NCI-H69 (cell line): ENCODE measurements around the gene SCNM1.
A peak's percentile ranks its signal among the peaks of the same experiment; 100 is the strongest.
"Not testable (repeated sequence)": the region's sequence is repeated elsewhere in the genome, so short reads cannot be mapped to it uniquely, and the experiment has no call there.

Source experiments
- DNase-seq: peaks from one replicate; lab custom pipeline; 2025; lab: John Stamatoyannopoulos, UW

Gene SCNM1

DNA sequence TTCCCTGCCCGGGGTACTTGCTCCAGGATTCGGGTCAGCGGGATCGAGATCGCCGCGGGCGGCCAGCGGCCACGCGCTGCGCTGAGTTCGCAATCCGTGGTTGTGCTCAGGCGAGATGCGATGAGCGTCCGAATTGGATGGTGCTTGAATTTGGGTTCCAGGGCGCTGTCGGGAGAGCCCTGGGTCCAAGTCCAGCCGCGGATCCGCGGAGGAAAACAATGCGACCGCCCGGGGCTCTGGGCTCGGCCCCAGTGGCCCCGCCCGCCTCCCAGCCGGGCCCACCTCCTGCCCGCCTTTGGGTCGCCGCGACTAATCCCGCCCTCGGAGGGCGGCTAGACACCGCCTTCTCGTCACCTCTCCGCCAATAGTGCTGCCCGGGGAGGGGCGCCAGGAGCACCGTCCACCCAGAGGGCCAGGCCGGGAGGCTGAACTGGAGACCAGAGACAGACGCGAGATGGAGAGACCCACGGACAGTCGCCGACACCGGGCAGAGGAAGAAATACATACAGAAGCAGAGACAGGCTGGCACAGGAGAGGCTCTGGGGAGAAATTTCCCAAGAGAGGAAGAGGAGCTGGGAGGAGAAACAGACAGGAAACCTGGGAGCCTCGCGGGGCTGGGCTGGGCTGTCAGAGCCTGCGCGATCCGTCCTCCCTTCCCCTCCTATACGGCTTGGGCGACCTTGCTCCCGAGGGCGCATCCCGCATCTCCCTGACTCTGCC lies 19.4 kb upstream of the SCNM1 start, which contains the start of gene SEMA6C:
Gene SEMA6C (minus strand): TSS at position 220 of the 720 bp plus-strand sequence. CDS start 4,010 bp downstream, outside the sequence.
- DNase-seq, result peak; percentile 98

DNA sequence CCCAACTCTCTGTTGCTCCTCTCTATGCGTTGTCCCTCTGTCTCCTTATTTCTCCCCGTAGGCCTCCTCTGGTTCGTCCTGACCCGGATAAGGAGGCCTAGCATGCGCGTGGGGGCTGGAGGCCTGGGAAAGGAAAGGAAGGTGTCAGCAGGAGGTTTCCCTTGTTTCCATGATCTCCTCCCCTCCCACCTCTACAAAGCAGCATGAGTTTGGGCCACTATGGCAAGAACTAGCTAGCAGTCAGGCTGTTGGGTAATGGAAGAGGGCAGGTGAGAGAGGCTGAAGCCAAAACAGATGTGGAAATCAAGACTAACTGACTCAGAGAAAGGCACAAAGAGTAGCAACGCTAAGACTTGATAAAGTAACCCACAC lies 18.8 kb upstream of the SCNM1 start:
- peak; percentile 67 for DNase-seq

DNA sequence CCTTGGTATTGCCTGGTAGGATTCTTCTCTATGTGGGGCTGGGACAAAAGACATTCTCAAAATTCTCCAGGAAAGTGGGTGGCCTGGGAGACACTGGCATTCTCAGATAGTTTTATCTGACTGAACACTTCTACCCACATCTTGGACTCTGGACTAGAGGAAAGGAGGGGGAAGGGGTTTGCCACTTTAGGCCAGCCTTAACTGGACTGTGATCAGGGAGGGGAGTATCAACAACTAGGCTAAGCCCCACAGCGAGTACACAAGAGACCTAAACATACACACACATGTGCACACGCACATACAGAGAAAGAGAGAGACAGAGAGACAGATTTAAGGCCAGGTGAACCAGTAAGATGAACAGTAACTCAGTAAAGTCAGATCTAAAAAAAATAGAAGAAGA lies 18.3 kb upstream of the SCNM1 start:
- no peak for DNase-seq

DNA sequence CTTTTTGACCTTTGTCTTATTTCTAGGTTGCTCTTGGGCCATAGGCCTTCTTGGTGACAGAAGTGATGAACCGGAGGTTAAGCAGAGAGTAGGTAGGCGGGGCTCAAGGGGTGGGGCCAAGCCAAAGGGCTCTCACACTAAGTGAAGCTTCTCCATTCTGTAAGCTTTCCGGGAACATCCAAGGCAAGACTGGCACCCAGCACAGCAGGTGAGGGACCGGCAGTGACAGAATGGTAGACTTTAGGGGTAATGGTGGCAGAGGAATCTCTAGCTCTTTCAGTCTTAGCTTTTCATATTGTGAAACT lies 9.5 kb upstream of the SCNM1 start, which contains the start of gene TNFAIP8L2:
Gene TNFAIP8L2 (plus strand): TSS at position 135 of the 305 bp plus-strand sequence. CDS start 2,049 bp downstream, outside the sequence.
- no peak for DNase-seq

DNA sequence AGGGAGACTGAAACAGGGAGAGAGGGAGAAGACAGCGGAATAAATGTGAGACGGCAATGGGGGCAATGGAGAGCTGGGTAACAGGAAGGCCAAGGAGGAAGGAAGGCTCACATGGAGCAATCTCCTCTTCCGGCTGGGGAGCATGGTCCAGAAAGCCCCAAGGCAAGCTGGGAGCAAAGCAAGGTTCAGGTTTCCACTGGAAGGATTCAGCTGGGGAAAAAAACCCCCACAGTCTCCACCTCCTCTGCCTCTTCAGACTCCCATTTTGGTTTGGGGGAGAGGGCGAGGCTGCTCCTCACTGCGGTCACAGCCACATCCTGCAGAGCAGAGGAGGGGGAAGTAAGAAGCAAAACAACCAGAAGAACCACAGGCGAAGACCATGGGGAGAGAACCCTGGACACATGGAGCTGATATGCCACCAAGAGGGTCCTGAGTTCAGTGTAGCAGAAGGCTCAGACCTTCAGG lies 8.8 kb upstream of the SCNM1 start:
- no peak for DNase-seq

DNA sequence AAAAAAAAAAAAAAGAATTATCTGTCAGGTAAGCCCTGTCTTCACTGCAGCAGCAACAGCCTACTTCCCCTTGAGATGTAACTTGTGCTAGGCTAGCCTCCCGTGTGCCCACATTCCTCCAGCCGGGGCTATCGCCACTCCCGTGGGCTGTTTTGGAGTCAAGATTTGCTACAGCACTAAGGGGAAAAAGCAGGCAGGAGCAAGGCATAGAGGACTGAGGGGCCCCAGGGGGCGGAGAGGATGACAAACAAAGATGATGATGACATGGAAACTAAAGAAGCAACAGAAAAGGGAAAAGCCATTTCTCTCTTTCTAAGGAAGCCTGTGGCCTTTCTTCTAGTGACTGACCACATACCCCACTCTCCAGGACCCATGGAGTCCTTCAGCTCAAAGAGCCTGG lies 7.6 kb upstream of the SCNM1 start:
- DNase-seq, result no peak

DNA sequence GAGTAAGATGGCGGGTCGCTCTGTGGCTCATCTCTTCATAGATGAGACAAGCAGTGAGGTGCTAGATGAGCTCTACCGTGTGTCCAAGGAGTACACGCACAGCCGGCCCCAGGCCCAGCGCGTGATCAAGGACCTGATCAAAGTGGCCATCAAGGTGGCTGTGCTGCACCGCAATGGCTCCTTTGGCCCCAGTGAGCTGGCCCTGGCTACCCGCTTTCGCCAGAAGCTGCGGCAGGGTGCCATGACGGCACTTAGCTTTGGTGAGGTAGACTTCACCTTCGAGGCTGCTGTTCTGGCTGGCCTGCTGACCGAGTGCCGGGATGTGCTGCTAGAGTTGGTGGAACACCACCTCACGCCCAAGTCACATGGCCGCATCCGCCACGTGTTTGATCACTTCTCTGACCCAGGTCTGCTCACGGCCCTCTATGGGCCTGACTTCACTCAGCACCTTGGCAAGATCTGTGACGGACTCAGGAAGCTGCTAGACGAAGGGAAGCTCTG lies 7.1 kb upstream of the SCNM1 start:
- DNase-seq, result no peak

DNA sequence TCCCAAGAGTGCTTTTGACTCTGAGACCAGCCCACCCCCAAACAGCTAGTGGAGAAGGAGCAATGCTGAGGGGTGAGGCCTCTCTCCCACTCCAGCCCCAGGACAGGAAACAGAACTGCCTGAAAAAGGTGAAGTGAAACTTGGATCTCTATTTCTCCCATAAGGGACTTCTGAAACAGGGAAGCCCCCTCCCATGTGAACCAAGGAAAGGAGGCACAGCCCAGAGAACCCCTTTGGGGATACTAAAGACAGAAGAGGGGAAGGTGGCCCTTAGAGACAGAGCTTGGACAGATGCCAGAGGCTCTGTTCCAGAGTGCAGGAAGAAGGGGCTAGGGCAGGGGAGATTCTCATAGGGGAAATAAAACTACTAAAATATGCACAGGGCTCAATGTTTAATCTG lies 6.6 kb upstream of the SCNM1 start:
- peak; percentile 13 for DNase-seq

DNA sequence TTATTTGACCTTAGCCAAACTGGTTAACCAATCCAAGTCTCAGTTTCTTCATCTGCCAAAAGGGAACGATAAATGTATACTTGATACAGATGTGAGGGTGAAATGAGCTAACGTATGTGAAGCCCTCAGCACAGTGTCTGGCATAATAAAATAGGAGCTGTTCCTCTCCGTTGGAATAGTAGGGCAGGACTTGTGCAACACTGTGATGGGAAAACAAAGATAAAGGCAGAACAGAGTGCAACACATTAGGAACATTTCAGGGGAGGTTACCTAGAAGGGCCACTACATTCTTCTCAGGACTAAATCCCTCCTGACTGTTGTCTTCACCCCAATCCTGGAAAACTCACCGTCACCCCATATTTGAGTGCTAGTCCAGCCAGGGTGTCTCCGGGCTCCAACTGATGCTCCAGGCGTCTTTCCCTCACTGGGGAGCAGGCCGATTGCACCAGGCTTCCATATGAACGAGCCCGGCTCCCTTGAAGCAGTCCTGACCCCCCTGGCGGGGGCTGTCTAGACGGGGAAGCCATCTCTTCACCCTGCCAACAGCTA lies 1.1 kb upstream of the SCNM1 start:
- DNase-seq, result no peak

DNA sequence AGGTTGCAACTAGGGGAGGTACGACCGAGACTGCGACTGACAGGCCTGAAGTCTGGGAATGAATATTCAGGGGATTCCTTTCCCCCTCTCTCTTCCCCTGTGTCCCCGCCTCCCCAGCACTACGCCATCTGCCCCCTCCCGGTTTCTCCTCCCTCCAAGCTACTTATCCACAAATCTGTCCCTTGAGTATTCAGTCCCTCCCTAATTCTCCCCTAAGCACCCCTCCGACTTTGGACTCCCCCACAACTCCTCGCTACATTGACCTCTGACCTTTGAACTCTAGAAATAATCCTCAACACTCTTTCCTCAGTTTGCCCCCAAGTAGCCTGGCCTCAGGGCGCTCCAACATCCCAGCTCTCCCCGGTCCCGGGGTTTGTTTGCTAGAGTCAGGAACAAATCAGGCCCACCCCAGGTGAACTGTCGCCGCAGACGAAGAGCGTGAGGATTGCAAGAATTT lies 635 bp upstream of the SCNM1 start:
- peak; percentile 82 for DNase-seq

DNA sequence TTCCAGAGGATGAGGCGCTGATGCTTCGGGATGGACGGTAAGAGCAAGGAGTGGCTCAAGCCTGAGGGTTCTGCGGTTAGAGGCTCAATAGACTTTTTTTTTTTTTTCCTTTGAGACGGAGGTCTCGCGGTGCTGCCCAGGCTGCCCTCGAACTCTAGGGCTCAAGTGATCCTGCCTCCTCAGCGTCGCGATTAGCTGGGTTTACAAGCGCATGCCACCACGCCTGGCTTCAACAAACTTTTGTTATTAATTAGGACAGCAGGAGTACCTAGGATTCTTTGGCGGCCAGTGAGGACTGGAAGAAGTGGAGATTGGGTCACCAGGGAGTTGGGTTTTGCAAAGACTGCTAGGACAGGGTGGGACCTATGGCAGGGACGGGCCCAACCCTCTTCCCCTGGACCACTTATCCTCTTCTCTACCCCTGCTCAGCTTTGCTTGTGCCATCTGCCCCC lies 587 bp downstream of the SCNM1 start:
- peak; percentile 50 for DNase-seq

DNA sequence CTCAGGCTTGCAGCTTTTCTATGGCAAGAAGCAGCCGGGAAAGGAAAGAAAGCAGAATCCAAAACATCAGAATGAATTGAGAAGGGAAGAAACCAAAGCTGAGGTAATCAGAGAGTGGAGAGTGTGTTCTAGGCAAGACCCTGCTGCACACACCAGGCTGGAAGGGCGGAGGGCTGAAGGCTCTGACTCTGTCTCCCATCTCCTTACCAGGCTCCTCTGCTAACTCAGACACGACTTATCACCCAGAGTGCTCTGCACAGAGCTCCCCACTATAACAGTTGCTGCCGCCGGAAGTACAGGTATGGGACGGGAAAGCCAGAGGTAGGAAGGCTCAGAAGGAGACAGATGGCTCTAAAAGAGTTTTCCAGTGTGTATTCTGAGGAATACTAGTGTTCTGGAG lies 1.2 kb downstream of the SCNM1 start:
- DNase-seq, result no peak

DNA sequence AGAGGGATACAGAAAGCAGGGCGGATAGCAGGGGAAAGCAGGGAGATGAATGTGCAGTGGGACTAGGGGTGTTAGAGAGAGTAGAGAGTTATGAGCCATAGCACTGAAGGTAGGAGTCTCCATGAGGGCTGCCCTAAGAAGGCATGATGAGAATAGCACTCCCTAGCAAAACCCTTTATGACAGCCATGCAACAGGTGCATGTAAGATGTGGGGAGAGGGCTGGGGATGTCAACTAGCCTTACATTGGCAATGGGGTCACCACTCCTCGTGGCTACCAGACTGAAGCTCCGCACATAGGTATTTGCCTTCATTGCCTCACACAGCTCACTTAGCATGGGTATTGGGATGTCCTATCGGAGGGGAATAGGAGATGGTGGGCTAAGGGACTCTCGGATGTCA lies 5.2 kb downstream of the SCNM1 start:
- DNase-seq, result no peak

DNA sequence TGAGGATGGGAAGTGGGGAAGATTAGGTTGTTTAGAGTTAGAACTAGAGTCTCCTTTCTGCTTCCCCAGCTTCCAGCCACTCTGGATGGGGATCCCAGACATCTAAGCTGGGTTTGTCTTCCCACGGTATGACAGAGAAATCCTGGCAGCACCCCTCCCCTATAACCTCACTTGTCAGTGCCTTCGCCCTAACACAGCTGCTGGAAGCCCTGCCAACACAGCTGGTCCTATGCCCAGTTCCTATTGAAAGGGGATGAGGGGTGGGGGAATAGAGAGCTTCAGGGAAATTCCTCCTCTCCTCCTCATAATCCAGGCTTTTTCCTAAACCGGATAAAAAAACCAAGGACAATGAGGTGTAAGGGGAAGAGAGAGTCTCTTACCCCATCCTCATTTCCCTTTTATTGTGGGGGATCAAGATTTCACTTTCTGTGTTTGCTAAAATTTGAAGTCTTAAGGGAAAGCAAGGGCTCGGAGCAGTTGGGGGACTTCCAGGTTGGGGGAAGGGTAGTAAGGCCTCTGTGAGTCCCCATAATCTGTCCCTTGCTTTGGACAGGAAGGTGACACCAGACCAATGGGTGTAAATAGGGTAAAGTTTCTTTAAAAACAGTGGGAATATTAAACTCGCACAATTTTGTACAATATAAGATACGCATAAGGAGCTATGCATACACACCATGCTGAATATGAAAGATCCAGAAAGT lies 9.2 kb downstream of the SCNM1 start:
- DNase-seq, result no peak

DNA sequence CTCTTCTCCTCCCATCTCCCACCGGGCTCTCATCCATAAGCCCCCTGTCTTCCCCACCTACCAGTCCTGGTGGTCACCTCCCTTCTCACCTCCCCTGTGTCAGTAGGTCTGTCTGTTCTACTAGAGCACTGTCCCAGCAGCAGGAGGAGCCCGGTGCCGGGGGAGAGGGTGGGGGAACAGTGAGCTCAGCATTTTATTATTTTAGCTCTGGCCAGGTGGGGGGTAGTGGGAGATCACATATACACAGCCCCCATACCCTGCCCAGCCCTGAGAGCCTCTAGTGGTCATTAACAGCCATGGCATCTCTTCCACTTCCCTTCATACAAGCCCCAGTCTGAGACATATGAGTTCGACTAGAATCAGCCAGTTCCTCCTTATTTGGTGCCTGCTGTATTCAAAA lies 9.9 kb downstream of the SCNM1 start, which contains the start of gene TMOD4:
Gene TMOD4 (minus strand): TSS at position 119 of the 400 bp plus-strand sequence. CDS start 1,106 bp downstream, outside the sequence.
- peak; percentile 28 for DNase-seq

DNA sequence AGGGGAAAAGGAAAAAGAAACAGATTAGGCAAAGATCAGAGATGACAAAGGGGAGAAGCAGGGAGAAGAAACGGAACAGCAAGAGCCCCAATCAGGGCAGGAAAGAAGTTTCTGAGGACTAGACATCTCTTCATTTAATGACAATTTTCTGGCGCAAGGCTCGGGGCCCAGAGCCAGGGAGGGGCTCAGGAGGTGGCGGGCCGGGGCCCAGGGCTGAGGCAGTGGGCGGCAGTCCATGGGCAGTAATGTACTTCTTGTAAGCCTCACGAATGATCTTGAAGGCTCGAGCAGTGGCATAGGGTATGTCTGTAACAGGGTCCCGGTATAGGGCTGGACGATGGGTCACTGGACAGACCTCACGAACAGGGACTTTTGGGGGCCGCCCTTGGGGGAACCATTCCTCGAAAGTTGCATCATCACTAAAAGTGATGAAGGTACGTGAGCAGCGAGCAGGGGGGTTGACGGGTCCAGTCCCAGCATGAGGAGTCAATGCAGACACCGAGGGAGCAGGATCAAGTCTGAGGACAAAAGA lies 10.6 kb downstream of the SCNM1 start:
- no peak for DNase-seq

DNA sequence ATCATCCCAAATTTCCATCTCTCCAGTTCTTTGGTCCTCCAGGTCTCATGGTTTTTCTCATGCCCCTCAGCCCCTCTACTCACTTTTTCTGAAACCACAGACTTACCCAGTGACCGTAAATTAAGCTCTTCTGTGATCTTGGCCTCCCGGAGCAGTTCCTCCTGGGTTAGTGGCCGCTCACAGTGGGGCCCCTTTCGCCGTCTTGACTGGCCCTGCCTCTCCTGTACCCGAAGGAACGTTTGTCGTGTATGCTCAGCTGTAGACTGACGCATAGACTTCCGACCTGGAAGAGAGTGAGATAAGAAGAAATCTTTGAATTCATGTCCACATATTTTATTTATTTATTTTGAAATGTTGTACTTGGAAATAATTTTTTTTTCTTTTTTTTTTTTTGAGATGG lies 18.3 kb downstream of the SCNM1 start:
- no peak for DNase-seq

DNA sequence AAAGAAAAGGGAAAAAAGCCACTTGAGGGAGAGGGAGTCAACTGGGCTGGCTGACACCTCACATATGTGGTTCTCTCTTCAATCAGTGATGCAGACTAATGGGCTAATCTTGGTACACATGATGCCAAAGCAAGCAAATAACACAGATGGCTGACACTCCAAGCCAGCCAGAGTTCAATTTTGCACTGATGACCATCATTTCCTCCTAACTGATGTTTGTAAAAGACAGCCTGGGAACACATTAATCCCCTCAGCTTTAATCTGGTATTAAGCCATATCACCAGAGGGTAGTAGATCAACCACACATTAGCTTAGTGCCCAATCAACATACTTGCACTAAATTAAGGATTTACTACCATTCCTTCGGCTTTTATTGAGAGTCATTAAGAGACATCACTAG lies 21.3 kb downstream of the SCNM1 start:
- DNase-seq, result peak; percentile 68

DNA sequence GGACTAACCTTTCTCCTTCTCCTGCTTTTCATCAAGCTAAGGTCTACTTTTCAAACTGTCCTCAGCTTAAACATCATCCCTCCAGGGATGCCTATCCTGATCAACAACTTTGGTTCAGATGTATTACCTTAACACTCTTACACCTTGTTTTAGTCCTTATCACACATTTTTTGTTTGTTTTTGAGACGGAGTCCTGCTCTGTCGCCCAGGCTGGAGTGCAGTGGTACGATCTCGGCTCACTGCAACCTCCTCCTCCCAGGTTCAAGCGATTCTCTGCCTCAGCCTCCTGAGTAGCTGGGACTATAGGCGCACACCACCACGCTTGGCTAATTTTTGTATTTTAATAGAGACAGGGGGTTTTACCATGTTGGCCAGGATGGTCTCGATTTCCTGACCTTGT lies 22.7 kb downstream of the SCNM1 start:
- not testable (repeated sequence) for DNase-seq

DNA sequence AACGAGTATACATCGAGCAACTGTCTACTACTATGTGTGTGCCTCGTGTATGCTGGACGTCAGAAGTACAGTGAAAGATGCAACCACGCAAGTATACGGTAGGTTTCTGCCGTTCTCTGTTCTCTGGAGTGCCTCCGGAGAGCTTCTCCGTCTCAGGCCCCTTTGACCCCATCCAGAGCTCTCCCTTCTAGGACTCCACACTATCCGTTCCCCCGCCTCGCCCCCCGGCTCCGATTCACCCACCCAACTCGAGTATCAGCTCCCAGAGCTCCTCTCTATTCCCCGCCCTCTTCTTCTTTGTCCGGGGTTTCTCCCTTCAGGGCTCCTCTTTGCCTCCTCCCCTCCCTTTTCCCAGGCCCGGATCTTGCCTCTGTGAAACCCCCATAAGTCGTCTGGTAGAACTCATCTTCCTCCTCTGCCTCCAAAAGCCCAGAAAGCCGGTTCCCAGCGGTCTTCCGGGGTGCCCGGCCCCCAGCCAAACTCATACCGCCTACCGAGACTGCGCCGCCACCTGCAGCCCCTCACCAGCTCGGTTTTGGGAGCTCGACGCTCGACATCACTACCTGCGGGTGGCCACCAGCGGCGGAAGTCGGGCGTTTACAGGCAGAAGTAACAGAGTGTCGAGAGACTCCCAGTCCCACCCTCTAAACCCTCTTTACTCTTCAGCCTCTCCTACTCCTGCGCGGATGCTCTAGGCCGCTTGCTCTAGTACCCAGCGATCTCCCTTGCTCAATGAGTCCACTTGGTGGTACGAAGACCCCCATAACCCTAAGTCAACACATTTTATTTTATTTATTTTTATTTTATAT lies 23.9 kb downstream of the SCNM1 start, which contains the start of gene VPS72:
Gene VPS72 (minus strand): TSS at position 561 of the 809 bp plus-strand sequence. CDS start 76 bp downstream, at position 485.
- DNase-seq, result peak; percentile 98

DNA sequence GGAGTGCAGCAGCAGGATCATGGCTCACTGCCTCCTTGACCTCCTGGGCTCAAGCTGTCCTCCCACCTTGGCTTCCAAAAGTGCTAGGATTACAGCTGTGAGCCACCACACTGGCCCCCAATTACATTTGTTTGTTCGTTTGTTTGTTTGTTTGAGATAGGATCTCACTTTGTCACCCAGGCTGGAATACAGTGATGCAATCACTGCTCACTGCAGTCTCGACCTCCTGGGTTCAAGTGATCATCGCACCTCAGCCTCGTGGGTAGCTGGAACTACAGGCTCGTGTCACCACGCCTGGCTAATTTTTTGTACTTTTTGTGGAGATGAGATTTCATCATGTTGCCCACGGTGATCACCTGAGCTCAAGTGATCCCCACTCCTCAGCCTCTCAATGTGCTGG lies 26.1 kb downstream of the SCNM1 start:
- DNase-seq, result no peak
